Activated CD4-positive, alpha-beta T cell treated with anti-CD3 and anti-CD28 coated beads for 24 hours (primary cell): ENCODE data around the gene TMEM235.

Source experiments
- DNase-seq, 2 donors: peaks; one replicate each; pipeline ENCODE4 v3.0.0-alpha.2; 2020; ENCODE audit warnings: low read depth in 2 of 2

TMEM235 gene

DNA sequence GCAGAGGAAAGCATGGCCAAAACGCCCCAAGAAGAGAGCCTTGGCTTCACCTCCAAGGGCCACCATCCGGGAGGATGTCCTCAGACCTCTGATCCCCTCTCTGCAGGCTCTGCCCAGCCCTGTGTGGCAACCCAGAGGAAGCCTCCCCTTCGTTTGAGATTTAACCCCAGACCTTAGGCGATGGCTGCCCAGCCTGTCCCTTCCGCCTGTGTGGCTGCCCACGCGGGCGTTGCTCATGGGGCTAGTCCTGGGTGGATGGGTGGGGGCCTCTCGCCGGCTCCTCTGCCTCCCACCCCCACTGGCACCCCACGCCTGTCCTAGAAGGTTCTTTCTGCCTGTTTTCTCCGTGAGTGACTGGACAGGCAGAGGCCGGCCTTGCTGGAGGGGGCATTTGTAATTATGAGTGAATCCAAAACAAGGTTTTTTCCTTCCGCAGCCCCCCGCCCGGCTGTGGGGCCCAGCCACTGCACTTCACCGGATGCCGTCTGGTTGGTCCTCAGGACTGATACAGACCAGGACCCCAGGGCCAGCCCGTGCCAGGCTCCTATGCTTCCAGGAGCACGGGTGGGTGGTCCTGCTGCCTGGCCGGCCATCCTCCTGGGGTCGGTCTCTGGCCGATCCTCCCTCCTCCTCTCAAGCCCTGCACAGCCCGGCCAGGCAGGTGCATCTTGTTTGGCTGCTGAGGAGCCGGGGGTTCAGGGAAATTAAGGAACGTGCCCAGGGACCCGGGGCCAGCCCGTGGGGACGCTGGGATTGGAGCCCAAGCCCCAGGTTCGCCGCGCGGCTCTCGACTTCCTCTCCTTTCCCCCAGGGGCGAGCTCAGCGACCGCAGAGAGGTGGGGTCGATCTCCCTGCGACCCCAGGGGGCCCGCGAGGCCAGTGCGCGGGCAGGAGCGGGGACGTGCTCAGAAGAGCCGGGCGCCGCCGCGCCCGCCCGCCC is at the start of gene TMEM235:
TSS of gene TMEM235 (plus strand) at position 636 of the 940 bp plus-strand sequence. CDS start 393 bp downstream, outside the sequence.
- DNase-seq = no peak

DNA sequence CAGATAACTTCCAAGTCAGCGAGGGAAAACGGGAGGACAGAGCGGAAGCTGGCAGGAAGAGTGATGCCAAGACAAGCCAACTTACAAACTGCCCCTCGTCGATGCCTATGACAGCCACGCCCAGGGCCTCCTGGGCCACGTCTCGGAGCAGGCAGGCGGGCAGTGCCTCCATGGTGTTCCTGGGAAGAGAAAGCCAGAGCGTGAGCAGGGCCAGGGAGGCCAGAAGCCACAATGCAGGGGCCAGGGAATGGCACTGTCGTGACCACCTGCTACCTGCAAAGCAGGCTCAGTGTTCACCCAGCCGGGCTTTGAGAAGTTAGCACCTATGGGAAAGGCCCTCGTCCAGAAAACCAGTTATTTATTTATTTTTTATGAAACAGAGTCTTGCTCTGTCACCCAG is 48.9 kb upstream of the TMEM235 start:
- no peak for DNase-seq

DNA sequence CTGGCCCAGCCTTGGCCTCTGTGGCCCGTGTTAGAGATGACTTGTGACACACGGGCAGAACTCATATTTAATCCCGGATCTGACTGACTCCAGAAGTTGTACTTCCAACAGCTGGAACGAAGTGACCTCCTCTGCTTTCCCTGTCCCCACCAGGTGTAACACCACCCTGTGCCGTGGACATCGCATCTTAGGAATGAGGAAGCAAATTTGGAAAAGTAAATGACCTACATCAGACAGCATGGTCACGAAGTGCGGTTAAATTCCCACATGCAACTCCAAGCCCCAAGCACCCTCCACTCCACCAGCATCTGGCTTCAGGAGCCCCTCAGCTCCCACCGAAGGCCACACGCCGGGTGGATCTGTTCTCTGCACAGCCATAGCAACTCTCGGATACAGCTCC is 47.5 kb upstream of the TMEM235 start:
- no peak for DNase-seq

DNA sequence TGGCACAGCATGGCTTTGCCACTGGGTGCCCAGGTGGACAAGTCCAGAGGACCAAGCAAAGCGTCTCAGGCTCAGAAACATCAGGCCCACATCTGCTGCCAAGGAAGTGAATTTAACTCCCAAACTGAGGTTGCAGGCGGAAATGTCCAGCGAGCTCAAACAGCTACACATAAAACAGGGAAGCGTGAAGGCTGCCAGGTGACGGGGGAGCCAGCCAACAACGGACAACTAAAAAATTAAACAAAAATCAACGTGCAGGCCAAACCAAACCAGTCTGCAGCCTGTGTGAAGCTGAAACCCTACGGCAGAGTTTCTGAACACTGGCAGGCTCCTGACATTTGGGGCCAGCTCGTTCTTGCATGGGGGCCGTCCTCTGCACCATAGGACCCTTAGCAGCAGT is 47.1 kb upstream of the TMEM235 start:
- no peak for DNase-seq

DNA sequence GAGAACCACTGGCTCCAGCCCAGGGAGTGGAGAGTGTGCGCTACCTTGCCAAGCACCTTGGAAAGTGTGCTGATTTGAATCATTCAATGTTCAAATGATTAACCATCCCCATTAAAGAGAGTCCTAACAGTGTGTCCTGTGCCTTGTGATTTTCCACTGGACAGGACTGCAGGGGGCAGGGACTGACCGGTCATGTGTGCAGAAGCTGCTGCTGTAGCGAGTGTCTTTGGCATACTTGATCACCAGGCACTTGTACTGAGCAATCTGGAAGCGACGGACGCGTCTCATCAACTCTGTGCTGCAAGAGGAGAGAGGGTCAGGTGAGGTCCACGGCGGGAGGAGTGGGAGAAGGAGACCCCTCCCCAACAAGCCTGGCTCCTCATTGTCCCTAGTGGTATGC is 46.6 kb upstream of the TMEM235 start:
- no peak for DNase-seq

DNA sequence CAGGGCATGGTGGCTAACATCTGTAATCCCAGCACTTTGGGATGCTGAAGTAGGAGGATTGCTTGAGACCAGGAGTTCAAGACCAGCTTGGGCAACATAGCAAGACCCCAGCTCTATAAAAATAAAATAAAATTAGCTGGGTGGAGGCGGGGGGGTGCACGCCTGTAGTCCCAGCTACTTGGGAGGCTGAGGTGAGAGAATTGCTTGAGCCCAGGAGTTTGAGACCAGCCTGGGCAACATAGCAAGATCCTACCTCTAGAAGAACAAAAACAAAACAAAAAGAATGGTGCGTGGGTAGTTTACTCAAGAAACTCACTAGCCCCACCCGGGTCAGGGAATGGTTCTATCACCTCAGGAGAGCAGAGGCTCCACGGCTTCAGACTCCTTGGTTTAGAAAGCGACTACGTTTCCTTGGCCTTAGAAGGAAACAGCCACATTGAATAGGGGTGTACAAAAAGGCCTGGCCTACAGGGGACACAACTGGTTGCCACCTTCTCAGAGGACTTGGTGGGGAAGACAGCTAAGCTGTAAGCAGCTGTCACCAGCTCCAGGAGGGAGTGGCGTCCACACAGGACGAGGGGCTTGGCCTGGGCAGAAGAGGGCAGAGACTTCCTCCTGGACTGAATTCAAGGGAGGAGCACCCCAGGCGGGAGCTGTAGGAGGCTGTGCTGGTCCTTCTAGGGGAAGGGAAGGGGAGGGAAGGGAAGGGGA is 45.3 kb upstream of the TMEM235 start:
- DNase-seq = no peak

DNA sequence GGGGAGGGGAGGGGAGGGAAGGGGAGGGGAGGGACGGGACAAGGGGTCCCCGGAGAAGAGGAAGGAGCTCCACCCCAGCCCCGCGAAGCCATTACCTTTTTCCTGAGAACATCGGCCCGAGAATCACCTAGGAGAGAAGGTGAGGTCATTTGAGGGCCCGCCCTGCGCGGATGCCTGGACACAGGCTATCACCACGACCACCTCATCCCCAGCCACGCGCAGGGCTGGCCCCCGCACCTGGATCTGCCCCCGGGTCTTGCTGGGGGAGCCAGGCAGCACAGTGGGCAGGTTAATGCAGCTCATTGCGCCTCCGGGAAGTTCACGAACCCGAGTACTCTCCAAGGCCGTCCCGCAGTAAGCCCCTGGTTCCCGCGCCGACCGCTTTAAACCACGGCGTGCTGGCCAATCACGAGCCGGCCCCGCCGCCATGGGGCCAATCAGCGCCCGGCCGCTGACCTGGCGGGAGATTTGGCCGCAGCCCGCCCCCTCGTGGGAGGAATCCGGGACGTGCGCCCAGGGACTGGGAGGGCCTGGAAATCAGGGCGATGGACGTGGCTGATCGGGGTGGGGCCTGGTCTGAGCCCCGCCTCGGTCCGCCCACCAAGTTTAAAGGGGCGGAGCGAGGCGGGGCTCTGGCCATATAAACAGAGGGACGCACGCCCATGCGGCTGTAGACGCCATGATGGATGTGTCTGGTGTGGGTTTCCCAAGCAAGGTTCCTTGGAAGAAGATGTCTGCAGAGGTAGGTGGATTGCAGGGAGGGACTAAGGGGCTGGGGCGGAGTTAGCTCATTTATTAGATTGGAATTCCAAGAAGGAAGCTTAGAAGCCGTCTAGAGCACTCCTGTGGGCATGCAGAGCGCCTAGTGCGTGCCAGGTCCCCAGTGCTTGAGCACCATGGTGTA is 44.5 kb upstream of the TMEM235 start, which contains the start of the genes AFMID and TK1:
TSS of gene AFMID (plus strand) at position 671 of the 904 bp plus-strand sequence. CDS start at position 680, 9 bp downstream.
TSS of gene TK1 (minus strand) at position 361 of the 904 bp plus-strand sequence. CDS start at position 303, 58 bp downstream.
- DNase-seq = peak; percentile 80 to 96

DNA sequence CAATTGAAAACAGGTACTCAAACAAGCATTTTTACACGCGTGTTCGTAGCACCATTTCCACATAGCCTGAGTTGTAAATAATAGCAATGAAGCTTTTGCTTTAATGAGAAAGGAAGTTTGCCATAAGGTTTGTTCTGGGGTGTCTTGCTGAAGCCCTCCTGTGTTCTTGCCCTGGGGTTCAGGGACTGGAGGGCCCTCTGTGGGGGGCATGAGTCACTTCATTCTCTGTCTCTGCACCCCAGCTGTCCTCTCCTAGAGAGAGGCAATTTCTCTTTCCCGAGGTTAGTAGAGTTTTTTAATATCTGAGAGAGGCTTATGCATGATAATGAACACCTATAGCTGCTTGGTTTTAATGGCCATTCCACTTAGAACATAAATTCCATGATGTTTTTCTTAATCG is 34.7 kb upstream of the TMEM235 start:
- no peak for DNase-seq

DNA sequence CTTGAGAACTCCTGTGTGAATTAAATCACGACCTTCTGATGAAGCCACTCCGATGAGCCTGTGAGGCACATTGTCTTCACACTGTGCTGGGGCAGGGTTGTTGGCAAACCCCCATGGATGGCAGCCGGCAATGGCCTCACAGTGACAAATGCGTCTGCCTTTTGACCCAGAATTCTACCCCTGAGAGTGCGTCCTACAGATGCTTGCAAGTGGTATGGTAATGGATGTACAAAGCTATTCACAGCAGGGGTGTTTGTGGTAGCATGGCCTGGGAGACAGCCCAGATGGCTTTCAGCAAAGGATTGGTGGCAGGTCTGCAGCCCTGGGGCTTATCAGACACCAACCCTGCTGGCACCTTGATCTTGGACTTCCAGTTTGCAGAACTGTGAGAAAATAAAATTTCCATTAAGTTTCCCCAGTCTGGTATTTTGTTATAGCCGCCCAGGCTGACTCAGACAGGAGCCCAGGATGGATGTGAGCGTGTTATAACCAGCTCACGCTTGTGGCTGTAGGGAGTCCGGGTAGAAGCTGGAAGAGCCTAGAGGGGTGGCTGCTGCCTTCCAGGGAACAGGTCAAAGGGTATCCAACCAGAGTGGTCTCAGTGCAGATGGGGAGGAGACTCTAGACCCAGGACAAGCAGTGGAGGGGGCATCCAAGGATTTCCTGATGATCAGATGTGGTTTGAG is 34.1 kb upstream of the TMEM235 start:
- DNase-seq = no peak

DNA sequence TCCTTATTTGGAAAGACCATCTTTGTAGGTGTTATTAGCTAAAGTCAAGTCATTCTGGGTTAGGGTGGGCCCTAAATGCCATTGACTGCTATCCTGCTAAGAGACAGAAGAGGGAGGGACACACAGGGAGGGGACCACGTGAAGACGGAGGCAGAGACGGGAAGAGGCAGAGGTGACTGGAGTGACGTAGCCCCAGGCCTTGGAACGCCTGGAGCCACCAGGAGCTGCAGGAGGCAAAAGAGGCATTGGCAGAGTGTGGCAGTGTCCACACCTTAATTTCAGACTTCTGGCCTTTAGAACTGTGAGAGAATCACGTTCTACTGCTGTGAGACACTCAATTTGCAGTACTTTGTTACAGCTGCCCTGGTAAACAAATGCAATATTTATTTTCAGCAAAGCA is 31.0 kb upstream of the TMEM235 start:
- DNase-seq = no peak

DNA sequence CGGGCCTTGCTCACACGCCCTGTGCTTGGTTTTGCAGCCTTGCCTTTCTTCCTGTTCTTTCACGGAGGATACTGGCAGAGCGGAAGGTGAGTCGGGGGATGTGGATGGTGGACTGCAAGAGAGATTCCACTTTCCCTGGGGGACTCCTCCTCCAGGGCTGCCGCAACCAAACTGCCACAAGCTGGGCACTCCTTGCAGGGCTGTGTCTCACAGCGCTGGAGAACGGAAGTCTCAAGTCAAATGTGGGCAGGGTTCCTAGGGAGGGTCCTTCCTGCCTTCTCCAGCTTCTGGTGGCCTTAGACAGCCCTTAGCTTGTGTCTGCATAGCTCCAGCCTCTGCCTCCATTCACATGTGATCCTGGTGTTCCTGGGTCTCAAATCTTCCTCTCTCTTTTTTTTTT is 28.8 kb upstream of the TMEM235 start:
- DNase-seq = no peak

DNA sequence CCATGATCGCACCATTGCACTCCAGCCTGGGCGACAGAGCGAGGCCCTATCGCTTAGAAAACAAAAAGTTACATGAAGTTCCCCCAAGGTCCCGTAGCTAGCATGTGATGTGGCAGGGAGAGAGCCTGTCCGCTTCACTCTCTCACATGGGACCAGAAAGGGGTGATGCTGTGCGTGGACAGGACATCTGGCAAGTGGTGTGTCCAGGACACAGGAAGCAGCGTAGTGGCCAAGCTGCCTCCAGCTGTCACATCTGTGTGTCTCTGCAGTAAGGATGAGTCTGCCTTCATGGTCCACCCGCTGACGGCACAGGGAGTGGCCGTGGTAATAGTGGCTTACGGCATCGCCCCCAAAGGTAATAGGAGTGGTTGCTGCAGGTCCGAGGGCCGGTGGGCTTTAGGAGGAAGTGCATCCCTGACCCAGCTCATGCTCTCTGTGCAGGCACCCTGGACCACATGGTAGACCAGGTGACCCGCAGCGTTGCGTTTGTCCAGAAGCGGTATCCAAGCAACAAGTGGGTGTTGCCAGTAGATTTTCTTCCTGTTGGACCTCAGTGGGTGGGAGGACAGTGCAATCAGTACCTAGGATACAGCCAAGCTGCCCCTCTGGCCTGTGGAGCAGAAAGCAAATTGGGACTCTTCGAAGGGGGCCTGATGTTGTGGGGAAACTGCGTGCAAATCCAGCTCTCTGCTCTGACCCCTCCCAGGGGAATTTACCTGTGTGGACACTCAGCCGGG is 26.9 kb upstream of the TMEM235 start:
- no peak for DNase-seq

DNA sequence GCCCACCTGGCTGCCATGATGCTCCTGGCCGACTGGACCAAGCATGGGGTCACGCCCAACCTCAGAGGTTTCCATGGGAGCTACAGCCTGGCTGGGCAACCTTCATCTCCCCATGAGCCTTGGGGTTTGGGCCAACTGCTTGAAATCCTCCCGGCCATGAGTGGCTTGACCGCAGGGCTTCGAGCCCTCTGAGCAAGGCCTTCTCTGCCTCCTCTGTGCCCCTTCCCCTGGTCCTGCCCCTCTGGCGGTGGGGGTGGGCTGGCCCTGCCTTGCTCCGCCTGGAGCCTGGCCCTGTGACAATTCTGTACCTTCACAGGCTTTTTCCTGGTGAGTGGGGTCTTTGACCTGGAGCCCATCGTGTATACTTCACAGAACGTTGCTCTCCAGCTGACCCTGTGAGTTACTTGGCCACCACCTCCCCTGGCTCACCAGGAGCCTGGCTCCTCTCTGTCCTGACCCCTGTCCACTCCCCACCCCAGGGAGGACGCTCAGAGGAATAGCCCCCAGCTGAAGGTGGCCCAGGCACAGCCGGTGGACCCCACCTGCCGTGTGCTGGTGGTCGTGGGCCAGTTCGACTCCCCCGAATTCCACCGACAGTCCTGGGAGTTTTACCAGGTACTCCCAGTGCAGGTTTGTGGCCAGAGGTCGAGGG is 26.2 kb upstream of the TMEM235 start:
- DNase-seq = no peak

DNA sequence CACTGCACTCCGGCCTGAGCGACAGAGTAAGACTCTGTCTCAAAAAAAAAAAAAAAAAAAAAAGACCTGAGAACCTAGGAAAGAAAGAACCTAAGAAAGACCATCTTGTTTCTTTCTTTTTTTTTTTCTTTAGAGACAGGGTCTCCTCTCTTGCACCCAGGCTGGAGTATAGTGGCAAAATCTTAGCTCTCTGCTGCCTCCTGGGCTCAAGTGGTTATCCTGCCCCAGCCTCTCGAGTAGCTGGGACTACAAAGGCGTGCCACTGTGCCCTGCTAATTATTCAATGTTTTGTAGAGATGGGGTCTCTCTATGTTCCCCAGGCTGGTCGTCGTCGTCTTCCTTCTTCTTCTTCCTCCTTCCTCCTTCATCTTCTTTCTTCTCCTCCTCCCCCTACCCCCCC is 25.1 kb upstream of the TMEM235 start:
- no peak for DNase-seq

DNA sequence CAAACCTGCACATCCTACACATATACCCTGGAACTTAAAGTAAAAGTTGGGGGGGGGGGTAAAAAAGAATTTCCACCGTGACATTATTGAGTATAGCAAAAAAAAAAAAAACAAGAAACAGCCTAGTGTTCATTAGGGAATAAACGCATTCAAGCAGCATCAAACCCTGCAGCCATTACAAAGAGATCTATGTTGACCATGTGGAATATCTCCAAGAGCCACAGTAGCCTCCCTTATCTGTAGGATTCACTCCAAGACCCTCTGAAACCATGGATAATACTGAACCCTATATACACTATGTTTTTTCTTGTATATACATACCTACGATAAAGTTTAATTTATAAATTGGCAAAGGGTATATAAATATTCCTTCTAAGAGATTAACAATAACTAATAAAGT is 22.9 kb upstream of the TMEM235 start:
- no peak for DNase-seq

DNA sequence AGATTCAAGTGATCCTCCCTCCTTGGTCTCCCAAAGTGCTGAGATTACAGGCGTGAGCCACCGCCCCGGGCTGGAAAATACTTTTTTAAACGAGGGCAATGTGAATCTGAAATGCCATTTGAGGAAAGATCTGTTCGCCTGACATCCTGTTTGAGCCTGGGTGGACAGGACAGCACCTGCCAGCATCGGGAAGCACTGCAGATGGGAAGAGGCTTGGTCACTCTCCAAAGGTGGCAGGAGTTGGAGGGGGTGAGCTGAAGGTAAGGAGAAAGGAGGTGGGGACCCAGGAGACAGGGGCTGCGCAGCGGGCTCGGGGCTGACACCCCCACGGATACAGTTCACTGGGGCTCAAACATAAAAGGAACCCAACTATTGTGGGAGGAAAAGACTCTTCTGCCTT is 21.3 kb upstream of the TMEM235 start:
- DNase-seq = no peak

DNA sequence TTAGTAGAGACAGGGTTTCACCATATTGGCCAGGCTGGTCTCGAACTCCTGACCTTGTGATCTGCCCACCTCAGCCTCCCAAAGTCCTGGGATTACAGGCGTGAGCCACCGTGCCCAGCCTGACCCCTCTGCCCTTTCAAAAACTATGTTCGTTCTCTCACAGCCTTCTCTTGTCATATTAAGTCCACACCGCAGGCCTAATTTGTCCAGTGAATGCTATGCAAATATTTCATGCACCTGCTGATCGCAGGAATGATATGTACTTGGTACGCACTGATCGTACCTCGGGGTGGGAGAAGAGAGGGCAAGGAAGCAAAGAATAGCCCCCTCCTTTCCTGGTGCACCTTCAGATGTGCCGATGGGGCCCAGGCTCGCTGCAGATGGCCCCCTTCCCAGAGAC is 20.4 kb upstream of the TMEM235 start:
- no peak for DNase-seq

DNA sequence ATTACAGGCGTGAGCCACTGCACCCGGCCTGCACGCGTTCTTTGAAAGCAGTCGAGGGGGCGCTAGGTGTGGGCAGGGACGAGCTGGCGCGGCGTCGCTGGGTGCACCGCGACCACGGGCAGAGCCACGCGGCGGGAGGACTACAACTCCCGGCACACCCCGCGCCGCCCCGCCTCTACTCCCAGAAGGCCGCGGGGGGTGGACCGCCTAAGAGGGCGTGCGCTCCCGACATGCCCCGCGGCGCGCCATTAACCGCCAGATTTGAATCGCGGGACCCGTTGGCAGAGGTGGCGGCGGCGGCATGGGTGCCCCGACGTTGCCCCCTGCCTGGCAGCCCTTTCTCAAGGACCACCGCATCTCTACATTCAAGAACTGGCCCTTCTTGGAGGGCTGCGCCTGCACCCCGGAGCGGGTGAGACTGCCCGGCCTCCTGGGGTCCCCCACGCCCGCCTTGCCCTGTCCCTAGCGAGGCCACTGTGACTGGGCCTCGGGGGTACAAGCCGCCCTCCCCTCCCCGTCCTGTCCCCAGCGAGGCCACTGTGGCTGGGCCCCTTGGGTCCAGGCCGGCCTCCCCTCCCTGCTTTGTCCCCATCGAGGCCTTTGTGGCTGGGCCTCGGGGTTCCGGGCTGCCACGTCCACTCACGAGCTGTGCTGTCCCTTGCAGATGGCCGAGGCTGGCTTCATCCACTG is 17.3 kb upstream of the TMEM235 start, which contains the start of gene BIRC5:
TSS of gene BIRC5 (plus strand) at position 238 of the 690 bp plus-strand sequence. CDS start at position 302, 64 bp downstream.
- peak; percentile 85 to 91 for DNase-seq

DNA sequence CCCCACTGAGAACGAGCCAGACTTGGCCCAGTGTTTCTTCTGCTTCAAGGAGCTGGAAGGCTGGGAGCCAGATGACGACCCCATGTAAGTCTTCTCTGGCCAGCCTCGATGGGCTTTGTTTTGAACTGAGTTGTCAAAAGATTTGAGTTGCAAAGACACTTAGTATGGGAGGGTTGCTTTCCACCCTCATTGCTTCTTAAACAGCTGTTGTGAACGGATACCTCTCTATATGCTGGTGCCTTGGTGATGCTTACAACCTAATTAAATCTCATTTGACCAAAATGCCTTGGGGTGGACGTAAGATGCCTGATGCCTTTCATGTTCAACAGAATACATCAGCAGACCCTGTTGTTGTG is 16.7 kb upstream of the TMEM235 start:
- no peak for DNase-seq
